Endothelial cell (in vitro differentiated cells): ENCODE data around the gene TBP. TPM values are rescaled to one million over a fixed set of nuclear protein-coding genes. Genes with fewer than 3 reads are reported as not detected.
A peak's percentile ranks its signal among the peaks of the same experiment; 100 is the strongest.
"Not testable (repeated sequence)": the region's sequence is repeated elsewhere in the genome, so short reads cannot be mapped to it uniquely, and the experiment has no call there.

Source experiments
- DNase-seq: peaks from one replicate; pipeline ENCODE4 v3.0.0; 2021; ENCODE audit warnings: low spot score
- H3K27ac Mint-ChIP-seq: one replicate; pipeline ENCODE4 v1.8.0; 2021; ENCODE audit warnings: mixed read lengths, inconsistent platforms; ENCODE audit not compliant: unreplicated experiment
- H3K27me3 Mint-ChIP-seq: one replicate; pipeline ENCODE4 v1.8.0; 2021; ENCODE audit warnings: mild to moderate bottlenecking, moderate library complexity, mixed read lengths, inconsistent platforms; ENCODE audit not compliant: unreplicated experiment
- H3K36me3 Mint-ChIP-seq: one replicate; pipeline ENCODE4 v1.8.0; 2021; ENCODE audit warnings: mild to moderate bottlenecking, low read depth, mixed read lengths, inconsistent platforms; ENCODE audit not compliant: unreplicated experiment
- H3K4me1 Mint-ChIP-seq: one replicate; pipeline ENCODE4 v1.8.0; 2021; ENCODE audit warnings: mild to moderate bottlenecking, mixed read lengths, inconsistent platforms; ENCODE audit not compliant: unreplicated experiment
- H3K4me3 Mint-ChIP-seq: one replicate; pipeline ENCODE4 v1.8.0; 2021; ENCODE audit warnings: mild to moderate bottlenecking, mixed read lengths, inconsistent platforms; ENCODE audit not compliant: unreplicated experiment
- H3K9me3 Mint-ChIP-seq: one replicate; pipeline ENCODE4 v1.8.0; 2021; ENCODE audit warnings: mixed read lengths, inconsistent platforms; ENCODE audit not compliant: unreplicated experiment
- long read RNA-seq: library from polyadenylated mRNA; unstranded; transcript quantifications from one replicate; pipeline ENCODE4 v2.0.0, GENCODE V29; 2020; ENCODE audit not compliant: unreplicated experiment
- total RNA-seq: library from RNA; stranded (reverse); fragmentation: NEBNext Ultra II Directional; extraction: Animal tissue kit (Norgen Biotek cat#: 25700); gene quantifications from one replicate; pipeline ENCODE4 v1.2.1, GENCODE V29; 2021; ENCODE audit not compliant: unreplicated experiment
- TF ChIP-seq, protein P1 (sequence below): fragments of 200-600 bp; sonication (generic); IDR thresholded peaks from one replicate; pipeline ENCODE4 v1.5.0; 2021; ENCODE audit warnings: antibody characterized with exemption; ENCODE audit not compliant: unreplicated experiment

TBP gene
- total RNA-seq = 17.1 TPM
- long read RNA-seq, partial matches to known transcripts = 1 of 5 reads
- long read RNA-seq, other reads (novel, unspliced or antisense) = 0 of 5 reads

DNA sequence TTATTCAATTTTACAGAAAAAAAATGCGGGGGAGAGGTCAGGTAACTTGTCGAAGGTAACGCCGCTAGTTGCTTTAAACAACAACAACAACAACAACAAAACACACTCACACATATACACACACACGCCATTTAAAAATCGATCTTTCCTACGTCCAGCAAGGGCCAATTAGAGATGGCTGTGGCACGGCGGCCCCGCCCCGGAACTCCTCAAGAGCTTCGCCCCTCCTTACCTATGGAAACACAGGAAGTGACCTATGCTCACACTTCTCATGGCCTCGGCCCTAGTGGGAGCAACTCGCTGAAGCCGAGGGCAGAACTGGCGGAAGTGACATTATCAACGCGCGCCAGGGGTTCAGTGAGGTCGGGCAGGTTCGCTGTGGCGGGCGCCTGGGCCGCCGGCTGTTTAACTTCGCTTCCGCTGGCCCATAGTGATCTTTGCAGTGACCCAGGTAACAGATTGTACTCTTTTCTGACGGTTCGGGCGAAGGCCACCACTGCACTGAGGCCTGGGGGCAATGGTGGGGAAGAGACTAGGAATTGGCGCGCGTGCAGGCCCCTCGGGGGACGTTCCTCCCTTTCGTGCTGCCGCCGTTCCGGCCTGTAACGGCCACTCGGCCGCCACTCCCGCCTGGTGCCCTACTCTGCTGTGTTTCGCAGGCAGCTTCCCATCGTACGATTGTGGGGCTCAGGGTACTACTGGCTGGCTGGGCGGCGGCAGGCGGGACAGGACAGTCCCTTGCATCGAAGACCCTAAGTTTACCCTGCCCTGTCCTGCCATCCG lies at the start of gene TBP:
Gene TBP (plus strand): TSS at position 357 of the 783 bp plus-strand sequence. CDS start 2,661 bp downstream, outside the sequence.
- peaks cover 7% of the 10 kb centered on the region for H3K36me3 Mint-ChIP-seq
- H3K27ac Mint-ChIP-seq = no peak within 1 kb of the TSS

DNA sequence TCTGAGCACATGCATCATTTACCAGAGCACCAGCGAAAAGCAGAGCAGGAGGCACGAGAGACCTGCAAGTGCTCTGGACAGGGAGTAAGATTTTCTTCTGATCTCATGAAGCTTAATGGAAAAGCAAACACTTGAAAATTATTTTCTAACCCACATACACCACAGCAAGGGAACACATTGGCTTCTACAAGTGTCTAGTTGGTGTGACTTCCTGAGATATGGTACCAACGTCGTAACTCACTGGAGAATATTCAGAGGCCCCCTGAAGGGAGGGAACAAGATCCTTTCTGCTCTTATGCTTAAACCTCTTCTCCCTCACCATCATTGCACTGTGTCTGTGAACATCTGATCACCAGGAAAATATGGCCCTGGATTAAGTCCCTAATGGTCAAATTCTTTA lies 49.7 kb upstream of the TBP start:
- Mint-ChIP-seq H3K9me3 (peaks cover 13% of the 10 kb centered on the region), H3K4me3 (no peak overlapping the region), H3K36me3 (peaks cover 24% of the 10 kb centered on the region), H3K27me3 (peaks cover 19% of the 10 kb centered on the region), H3K27ac (no peak overlapping the region), H3K4me1 (peaks cover 2% of the 10 kb centered on the region)
- TF ChIP-seq, protein P1, sequence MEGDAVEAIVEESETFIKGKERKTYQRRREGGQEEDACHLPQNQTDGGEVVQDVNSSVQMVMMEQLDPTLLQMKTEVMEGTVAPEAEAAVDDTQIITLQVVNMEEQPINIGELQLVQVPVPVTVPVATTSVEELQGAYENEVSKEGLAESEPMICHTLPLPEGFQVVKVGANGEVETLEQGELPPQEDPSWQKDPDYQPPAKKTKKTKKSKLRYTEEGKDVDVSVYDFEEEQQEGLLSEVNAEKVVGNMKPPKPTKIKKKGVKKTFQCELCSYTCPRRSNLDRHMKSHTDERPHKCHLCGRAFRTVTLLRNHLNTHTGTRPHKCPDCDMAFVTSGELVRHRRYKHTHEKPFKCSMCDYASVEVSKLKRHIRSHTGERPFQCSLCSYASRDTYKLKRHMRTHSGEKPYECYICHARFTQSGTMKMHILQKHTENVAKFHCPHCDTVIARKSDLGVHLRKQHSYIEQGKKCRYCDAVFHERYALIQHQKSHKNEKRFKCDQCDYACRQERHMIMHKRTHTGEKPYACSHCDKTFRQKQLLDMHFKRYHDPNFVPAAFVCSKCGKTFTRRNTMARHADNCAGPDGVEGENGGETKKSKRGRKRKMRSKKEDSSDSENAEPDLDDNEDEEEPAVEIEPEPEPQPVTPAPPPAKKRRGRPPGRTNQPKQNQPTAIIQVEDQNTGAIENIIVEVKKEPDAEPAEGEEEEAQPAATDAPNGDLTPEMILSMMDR = no peak
- DNase-seq = no peak

More for the DNA sequence above, at the start of gene TBP:
- Mint-ChIP-seq H3K4me3 (no peak within 1 kb of the TSS), H3K4me1 (peaks cover 7% of the 10 kb centered on the region), H3K27me3 (no peaks in the 10 kb centered on the region), H3K9me3 (no peaks in the 10 kb centered on the region)
- peak; percentile 95 for DNase-seq
- TF ChIP-seq, protein P1 = peak; percentile 9

DNA sequence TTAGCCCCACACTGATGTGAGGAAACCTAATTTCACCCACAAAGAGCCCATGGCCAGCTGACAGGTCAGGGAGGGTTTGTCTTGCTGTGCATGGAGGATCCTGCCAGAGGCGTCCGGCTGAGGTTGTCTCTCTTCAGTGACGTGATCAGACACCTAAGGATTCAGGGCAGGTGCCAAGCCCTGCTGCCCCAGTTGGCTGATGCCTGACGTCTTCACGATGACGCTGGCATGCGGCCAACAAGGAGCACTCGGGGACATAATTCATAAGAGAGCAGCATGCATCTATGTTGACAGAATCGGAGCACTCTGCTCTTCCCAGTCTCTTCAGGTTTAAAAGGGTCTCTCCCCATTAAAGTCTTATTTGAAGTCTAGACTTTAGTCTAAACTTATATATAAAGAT lies 48.9 kb upstream of the TBP start:
- no peak for DNase-seq
- TF ChIP-seq, protein P1 = no peak
- peaks cover 2% of the 10 kb centered on the region for H3K4me1 Mint-ChIP-seq
- H3K27me3 Mint-ChIP-seq = peaks cover 19% of the 10 kb centered on the region
- no peak overlapping the region for H3K4me3 Mint-ChIP-seq
- peaks cover 23% of the 10 kb centered on the region for H3K36me3 Mint-ChIP-seq
- H3K27ac Mint-ChIP-seq = no peak overlapping the region
- peaks cover 12% of the 10 kb centered on the region for H3K9me3 Mint-ChIP-seq

DNA sequence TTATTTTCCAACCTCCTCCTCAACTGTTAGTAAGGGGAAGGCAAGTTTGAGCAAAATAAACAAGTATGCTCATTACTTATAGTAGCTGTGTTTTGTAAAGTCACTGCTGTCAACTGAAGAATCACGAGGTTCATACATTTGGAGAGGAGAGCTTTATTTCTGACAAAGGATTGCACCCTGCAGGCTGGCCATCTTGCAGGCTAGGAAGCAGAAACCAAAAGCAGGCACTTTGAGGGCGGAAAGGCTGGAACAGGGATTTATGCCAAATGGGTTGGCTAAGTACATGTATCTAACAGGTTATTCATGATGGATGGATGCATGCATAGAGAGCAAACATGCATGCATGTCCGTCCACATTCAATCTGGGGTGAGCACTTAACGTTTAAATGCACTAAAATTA lies 47.7 kb upstream of the TBP start:
- Mint-ChIP-seq H3K27me3 (peaks cover 10% of the 10 kb centered on the region), H3K27ac (no peak overlapping the region)
- TF ChIP-seq, protein P1 = no peak

DNA sequence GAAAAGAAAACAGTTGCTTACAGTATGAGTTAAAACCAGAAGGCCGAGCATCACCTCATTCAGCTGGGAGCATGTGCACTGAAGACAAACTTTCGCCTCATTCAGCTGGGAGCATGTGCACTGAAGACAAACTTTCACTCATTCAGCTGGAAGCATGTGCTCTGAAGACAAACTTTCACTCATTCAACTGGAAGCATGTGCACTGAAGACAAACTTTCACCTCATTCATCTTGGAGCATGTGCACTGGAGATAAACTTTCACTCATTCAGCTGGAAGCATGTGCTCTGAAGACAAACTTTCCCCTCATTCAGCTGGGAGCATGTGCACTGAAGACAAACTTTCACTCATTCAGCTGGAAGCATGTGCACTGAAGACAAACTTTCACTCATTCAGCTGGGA lies 46.4 kb upstream of the TBP start:
- DNase-seq, H3K27ac Mint-ChIP-seq, H3K27me3 Mint-ChIP-seq, H3K36me3 Mint-ChIP-seq, H3K4me3 Mint-ChIP-seq, H3K4me1 Mint-ChIP-seq, H3K9me3 Mint-ChIP-seq: not testable (repeated sequence)

More for the DNA sequence above, 47.7 kb upstream of the TBP start:
- H3K9me3 Mint-ChIP-seq = peaks cover 3% of the 10 kb centered on the region
- H3K4me1 Mint-ChIP-seq = peaks cover 2% of the 10 kb centered on the region
- no peak overlapping the region for H3K4me3 Mint-ChIP-seq
- no peak for DNase-seq
- peaks cover 12% of the 10 kb centered on the region for H3K36me3 Mint-ChIP-seq

DNA sequence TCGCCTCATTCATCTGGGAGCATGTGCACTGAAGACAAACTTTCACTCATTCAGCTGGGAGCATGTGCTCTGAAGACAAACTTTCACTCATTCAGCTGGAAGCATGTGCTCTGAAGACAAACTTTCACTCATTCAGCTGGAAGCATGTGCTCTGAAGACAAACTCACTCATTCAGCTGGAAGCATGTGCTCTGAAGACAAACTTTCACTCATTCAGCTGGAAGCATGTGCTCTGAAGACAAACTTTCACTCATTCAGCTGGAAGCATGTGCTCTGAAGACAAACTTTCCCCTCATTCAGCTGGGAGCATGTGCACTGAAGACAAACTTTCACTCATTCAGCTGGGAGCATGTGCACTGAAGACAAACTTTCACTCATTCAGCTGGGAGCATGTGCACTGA lies 45.9 kb upstream of the TBP start:
- H3K27me3 Mint-ChIP-seq, H3K4me3 Mint-ChIP-seq, DNase-seq, H3K36me3 Mint-ChIP-seq, H3K27ac Mint-ChIP-seq, H3K9me3 Mint-ChIP-seq, H3K4me1 Mint-ChIP-seq: not testable (repeated sequence)

DNA sequence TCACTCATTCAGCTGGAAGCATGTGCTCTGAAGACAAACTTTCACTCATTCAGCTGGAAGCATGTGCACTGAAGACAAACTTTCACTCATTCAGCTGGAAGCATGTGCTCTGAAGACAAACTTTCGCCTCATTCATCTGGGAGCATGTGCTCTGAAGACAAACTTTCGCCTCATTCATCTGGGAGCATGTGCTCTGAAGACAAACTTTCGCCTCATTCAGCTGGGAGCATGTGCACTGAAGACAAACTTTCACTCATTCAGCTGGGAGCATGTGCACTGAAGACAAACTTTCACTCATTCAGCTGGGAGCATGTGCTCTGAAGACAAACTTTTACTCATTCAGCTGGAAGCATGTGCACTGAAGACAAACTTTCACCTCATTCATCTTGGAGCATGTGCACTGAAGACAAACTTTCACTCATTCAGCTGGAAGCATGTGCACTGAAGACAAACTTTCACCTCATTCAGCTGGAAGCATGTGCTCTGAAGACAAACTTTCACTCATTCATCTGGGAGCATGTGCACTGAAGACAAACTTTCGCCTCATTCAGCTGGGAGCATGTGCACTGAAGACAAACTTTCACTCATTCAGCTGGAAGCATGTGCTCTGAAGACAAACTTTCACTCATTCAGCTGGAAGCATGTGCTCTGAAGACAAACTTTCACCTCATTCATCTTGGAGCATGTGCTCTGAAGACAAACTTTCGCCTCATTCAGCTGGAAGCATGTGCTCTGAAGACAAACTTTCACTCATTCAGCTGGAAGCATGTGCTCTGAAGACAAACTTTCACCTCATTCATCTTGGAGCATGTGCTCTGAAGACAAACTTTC lies 45.1 kb upstream of the TBP start:
- not testable (repeated sequence) for H3K9me3 Mint-ChIP-seq, H3K36me3 Mint-ChIP-seq, H3K27ac Mint-ChIP-seq, DNase-seq, H3K27me3 Mint-ChIP-seq, H3K4me3 Mint-ChIP-seq, H3K4me1 Mint-ChIP-seq
